Activated naive CD8-positive, alpha-beta T cell treated with anti-CD3 and anti-CD28 coated beads, Interleukin-2, amount 50 U/mL, for 16 hours (primary cell): ENCODE results near the gene ETV3.

Experiments
- DNase-seq: peaks from one replicate; pipeline ENCODE4 v3.0.0-alpha.2; 2020; ENCODE audit warnings: low read depth, low spot score

The ETV3 gene

DNA sequence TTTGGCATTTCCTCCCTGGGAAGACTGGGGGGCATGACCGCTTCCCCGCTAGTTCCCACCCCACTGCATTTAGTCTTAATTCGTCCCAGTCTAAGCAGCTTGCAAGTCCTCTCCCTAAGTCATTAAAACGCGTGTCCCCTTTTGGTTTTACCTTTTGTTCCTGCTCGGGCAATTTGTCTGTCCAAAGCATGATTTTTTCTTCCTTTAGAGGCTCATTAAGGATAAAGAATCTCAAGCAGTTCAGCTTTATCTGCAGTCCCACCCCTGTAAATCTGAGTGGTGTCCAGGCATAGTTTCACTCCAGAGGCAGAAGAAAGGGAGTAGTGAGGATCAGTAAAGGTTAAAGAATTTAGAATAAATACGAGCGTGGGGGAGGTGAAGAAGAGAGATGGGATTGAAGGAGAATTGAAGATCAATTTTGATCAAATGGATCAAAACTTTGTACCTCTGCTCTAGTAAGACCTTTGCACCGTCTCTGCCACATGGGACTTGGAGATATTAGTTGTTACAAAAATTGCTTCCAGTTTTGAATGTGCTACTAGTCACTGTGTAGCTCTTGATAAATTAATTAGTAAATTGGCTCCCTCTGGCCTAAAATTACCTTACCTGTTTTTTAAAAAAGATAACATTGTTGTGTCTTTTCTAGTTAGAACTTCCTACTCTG is 989 bp upstream of the ETV3 start:
- no peak for DNase-seq

DNA sequence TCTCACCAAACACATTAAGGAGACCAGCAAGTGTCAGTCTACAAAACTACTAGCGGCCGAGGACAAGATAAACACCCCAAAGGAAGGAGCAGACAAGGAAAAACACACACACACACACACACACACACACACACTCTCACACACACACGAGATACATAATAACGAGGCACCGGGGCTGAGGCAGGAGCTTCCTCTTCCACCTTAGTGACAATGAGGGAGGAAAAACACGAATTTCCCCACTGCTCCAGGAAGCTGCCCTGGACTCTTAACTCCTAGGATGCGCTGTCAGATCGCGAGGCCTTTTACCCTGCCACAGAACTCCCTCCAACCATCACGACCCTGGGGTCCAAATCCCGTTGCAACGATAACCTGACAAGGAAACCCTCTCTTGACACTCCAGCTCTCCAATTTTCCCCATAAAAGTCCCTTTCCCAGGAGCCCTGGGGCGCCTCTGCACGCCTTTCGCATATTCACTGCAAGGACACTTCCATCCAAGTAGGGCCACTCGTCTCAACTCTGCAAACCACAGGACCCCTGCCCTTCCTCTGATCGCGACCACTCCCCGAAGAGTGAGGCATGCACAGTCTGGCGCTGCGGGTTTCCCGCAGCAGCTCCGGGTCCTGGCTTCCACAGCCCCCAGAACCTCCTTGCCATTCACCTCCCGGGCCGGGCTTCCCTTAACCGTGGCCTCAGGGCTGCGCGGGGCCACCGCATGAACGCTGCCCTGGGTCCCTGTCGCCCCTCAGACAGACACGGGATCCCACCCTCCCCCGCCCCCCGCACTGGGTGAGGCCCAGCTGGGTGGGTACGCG is 581 bp downstream of the ETV3 start:
- DNase-seq = no peak

DNA sequence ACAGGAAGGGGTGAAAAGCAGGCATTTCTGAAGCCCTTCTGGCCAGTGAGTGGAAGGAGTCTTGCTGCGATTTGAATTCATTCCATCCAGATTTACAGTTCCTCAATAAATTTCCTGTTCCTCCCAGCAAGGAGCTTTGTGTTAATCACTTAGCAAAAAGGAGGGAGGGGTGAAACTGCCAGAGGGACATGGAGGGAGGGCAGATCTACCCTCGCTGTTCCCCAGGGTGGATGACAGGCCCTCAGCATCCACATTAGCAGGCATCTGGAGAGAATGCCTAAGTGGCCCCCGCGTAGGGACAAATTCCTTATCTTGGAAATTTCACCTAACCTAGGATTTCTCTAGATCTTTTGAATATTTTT is 1.2 kb downstream of the ETV3 start:
- no peak for DNase-seq

DNA sequence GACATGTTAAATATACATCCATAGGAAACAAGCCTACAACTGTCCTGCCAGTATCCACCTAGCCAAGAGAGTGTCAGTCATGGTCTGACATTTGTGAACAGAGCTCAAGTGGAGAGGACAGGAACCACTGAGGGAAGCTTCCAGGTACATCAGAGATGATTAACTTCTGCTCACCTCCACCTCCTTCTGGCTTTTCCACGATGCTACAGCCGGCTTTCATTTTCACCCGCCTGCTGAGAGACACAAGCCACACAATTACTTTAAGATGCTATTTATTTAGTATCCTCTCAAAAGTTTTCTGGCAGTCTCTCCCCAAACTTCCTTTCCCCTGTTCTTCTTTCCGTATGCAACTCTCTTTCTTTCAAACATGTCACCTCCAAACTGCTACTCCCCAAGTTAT is 2.1 kb downstream of the ETV3 start:
- no peak for DNase-seq

DNA sequence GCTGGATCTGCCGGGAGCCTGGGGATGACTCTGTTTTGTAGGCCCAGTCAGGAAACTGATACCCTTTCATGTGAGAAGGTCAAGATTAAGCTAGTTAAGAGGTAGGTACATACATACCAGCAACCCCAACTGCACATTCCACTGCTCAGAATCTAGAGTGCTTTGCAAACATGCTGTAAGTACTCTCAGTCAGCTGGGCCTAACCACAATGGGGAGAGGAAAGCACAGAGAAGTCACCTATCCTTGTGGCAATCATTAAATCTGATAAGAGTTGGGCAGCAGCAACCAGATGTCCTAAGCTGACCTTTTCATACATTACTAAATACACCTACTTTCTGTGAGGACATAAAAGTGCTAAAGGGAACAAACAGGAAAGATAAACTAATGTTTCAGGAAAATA is 2.5 kb downstream of the ETV3 start:
- DNase-seq = no peak

DNA sequence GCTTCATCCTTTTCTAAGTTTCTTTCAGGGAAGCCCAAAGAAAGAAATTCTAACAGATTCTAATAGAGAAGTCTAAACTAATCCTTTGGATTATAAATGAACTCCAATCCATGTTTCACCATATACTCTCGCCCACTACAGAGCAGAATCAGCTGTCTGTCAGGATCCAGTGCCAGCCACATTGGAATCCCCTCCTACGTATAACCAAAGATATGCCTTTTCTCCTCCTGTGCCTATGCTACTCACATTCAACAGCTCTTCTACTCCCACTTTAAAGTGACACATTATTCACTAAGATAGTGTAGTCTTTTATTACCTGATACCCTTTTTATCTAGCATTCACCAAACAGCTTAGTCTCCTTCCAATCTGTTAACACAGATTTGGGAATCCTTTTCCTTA is 3.1 kb downstream of the ETV3 start:
- DNase-seq = no peak

DNA sequence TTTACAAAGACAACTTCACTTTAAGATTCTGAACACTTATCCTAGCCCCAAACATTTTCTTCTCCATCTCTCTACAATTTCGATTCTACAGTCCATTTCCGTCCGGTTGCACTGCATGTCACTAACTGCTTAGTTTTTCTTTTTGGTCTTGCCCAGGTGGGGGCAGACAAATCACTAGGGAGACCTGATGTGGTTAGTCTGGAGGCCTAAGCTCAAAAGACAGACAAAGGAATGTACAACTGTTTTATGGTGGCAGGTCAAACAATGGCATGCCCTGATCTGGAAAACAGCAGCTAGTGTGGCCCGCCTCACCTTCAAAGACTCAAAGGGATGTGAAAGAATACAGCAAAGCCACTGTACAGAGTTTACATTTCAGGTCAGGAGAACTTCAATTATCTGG is 3.8 kb downstream of the ETV3 start:
- DNase-seq = no peak

DNA sequence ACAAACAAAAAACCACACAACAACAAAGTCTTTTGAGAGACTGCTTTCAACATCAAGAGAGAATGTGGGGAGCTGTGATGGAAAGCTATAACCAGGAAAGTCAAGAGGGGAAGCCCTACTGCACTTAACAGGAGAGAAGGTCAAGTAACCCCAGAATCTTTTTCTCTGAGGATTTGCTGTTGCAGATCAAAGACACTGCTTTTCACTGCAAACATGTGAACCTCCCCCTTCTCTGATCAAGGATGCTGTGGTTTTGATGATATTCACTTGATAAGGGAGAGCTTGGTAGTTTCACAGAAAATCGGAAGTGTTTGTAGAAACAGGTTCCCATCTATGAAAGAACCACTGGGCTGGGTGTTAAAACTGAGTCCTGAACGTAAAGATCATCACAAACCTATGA is 4.8 kb downstream of the ETV3 start:
- no peak for DNase-seq

DNA sequence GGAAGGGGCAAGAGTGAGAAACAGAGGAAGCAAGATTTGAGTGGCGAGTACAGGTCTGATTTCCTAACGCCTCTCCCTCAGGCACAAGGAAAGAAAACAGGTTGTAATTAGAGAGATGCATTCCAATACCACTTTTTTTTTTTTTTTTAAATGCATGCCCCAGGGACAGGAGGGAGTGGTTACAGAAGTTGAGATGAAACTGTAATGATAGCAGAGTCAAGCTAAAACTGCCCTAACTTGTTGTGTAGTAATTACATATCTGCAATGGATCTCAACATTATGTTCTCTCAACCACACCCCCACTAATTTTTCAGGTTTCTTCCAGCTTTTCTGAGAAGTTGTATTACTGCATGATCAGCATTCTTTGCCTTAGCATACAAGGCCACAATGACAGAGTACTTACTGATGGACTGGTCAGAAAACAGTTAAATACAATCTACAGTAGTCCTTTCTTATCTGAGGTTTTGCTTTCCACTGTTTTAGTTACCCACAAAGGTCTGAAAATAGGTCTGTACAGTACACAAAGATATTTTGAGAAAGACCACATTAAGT is 5.5 kb downstream of the ETV3 start:
- no peak for DNase-seq

DNA sequence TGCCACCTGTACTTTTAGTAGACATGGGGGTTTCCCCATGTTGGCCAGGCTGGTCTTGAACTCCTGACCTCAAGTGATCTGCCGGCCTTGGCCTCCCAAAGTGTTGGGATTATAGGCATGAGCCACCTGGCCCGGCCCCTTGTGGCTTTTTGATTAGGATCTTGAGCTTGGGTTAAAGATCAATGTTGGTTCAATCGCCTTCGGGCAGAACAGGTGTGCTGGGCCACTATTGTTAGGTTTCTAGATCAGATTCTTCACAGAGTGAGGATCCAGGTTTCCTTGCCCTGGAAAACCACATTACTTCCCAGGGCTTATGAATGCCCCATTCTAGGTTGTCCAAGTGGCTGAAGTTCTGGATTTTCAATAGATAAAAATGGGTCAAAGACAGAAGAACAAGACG is 6.1 kb downstream of the ETV3 start:
- no peak for DNase-seq

DNA sequence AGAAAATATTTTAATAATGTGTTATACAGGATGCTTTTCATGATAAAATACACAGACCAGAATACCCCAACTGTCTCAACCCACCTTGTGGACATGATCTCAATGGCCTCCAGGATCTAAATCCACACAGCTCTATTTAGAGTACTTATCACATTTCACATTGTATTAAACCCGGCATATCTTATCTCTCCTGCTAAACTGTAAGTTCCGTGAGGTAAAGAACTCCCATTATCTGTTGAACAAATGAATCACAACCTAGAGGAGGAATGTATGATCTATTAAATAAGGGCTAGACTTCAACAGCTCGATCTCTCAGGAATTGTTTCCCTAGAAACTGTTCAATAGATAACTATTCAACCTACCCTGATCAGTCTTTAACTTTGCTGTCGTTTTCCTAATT is 6.9 kb downstream of the ETV3 start:
- no peak for DNase-seq

DNA sequence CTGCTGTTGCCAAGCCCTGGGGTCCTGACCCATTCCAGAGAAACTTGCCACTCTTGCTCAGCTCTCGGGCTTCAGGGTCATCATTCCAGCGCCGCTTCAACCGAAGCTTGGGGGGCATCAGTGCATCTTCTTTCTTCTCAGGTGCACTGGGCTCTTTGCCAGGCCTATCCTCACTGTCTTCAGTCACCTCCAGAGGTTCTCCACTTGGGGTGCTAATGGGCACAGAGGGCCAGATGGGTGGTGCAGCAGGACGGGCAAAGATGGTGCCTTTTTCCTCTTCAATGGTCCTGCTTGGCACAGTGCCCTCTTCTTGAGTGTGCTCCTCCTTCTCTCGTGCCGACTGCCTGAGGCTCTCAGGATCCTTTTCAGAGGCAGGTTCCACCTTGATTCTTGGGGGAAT is 13.3 kb downstream of the ETV3 start:
- no peak for DNase-seq

DNA sequence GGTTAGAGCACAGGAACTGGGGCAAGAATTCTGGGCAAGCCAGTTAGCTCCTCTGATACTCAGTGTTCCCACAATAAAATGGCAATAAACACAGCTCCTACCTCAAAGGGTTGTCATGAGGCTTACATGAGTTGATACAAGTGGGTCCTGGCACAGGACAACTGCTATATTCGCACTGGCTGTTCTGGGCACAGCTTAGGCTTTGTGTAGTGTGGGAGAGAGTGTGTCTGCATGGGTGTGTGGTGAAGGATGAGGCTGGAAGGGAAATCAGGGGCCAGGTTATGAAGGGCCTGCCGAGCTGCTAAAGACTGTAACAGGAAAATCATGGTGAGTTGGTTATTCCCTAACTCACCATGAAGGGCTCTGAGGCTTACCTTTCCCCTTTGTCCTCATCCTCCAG is 18.7 kb downstream of the ETV3 start:
- DNase-seq = no peak

DNA sequence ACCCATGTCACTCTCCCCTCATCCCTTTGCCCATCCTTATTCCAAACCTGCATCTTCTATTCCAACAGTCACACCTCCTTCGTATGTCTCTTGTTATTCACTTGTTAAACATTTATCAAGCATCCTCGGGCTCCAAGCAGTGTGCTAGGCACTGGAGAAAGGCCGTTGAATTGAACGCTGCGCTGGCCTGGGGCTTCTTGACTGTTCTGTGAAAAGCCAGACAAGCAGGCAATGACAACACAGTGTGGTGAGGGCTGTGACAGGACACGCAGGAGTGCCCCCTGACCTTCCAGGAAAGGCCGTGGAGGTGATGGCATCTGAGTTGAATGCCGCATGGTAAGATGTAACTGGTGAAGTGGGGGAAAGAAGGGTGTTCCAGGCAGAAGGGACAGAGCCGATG is 19.2 kb downstream of the ETV3 start:
- no peak for DNase-seq

DNA sequence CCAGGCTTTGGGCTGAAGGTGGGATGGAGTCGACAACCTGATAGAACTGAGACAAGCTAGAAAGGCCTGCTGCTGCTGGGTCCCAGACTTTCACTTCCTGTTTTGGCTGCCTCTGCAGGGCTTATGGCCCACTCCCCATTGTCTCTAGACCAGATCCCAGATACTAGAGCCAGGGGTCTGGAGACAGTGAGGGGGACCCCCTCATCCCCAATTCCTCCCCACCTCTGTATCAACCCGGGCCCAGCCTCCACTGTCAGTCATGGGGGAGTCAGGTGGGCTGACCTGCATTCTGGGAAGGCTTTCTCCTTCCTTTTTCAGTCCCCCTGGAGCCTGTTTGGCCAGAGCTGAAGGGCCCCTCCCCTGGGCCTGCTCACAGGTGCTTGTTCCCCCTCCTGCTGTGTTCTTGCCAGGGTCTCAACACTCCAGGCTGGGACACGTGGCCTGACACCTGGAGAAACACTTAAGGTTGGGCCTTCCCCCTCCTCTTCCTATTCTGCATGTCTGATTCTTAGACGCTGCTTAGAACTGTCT is 20.6 kb downstream of the ETV3 start:
- DNase-seq = no peak

DNA sequence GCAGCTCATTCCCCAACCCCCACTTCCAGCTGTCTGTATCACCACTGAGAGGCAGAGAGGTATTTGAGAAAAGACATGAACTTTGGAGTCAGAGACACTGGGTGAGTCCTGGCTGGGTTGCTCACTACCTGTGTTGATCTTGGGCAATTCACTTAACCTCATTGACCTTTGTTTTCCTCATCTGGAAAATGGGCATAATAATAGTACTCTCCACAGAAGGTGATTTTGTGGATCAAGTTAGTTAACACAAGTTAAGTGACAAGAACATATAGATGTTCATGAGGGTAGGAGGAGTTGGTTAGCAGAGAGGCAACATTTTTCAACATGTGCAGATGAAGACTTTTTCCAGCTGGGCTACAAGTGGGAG is 21.5 kb downstream of the ETV3 start:
- no peak for DNase-seq

DNA sequence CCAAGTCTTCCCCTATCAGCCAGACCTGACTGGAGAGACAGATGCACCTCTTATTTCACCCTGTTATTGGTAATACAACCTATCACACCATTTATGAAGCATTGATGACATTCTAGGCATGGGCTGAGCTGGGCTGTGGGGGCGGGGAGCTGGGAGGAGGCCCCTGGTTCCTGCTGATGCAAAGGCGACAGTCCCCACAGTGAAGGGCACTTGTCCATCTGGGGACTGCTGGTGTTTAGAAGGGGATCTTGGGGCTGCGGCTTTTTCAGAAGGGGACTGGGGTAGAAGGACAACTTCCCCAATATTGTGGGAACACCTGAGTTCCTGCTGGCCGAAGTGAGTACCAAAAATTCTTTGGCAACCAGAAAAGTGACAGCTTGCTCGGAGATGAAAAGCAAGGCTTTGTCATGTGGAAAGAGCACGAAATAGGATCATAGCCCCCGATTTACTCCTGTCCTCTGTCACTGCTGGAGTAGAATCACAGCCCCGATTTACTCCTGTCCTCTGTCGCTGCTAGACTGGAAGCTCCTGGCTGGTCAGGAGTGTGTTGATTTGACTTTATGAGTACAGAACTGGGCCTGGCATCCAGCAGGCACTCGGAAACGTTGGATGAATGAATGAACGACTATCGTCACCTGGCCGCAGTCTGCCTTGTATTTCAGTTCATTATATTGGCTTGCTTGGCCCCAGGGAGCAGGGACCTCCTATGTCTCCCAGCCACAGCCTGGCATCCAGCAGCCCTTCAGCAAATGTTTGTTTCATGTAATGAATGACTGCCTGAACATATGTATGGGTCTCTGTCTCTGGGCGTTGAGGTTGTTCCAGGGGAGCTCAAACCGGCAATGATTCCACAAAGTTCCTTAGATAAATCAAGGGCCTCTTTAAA is 22.1 kb downstream of the ETV3 start:
- DNase-seq = no peak

DNA sequence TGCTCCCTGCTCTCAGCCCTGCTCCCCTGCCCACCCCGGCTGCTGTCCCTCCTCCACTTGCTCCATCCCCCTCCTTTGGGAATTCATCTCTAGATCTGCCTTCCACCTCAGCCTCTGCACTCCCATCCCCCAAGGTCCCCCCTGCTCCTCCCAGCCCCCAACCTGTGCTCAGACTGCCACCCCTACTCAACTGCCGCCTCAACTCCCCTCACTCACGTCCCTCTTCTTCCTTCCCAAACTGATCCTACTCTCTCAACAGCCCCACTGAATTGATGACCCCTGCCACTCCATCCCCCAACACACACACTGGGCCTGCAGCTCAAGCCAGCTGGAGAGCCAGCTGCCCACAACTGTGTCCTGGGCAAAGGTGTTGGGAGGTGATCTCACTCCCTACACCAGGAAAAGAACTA is 22.8 kb downstream of the ETV3 start:
- DNase-seq = no peak

DNA sequence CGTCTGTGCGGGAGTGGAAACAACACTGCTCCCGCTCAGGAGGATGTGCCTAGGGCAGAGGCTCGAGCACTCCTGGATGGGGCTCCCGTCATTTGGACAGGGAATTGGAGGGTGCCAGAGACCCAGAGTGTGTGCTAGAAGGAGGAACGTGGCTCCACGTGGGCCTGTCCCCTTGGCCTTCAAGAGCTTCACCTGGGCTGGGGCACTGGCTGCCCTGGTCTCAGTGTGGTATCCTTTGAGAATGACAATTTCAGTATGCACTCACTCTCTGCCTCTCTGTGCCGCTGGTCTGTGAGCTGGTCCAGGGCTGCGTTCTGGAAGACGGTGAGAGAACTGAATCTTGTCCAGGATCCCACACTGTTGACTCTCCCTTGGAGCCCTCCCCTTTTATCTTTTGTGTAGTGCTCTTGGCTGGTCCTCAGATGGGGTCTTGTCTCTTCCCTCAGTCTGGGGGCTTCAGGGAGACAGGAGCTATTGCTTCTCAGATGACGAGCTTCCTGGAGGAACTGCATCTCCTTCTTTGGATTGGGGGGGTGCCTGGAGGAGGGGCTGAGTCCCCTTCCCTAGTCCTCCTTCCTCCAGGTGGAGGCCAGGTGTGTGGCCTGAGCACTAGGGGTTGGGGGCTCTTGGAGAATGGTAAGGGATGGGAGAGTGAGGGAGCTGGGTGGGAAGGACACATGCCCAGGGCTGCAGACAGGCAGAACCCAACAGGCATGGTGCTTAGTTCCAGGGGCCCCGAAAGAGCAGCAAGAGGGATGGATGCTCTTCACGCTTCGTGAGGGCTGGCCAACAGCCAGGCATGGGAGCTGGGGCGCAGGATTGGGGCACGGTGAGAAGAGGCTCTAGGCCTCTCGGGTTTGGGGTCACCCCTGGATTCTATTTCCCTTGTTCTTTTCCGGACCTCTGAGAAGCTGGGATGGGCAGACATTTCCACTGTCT is 23.7 kb downstream of the ETV3 start:
- no peak for DNase-seq

DNA sequence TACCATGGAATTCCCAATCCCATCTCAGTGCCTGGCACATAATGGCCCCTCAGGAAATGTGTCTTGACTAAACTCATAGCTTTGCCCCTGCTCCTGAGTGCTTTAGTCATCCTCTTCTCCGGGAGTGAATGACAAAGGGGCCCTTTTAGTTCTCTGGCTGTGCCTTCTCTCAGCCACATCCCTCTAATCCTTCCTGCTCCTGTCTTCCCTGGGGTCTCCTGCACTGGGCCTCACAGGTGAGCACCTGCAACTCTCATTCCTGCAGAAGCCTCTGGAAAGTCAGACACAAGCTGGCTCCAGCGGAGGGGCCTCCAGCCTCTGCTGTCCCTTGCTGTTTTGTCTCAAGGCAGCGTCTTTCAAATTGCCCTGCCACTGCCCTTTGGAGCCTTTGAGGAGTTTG is 24.6 kb downstream of the ETV3 start:
- no peak for DNase-seq

DNA sequence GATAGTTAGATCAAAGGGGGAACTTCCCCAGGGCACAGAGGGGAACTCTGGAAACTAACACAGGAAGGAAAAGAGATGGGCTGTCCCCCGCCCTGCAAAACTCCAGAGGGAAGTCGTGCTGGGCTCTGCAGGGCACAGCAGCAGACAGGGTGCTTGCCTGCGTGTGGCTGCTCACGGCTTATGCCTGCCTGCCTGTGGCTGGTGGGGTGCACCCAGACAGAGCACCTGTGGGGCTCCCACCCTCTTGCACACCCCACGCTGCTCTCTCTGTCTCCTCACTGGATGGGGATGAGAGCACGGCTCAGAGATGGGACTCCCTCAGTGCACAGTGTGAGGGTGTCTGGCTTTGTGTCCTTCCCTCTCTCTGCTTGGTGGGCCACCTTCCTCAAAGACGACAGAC is 25.1 kb downstream of the ETV3 start:
- no peak for DNase-seq
